Bronchial epithelial cell (primary cell): ENCODE data around the gene CNTN5. TPM values are rescaled to one million over a fixed set of nuclear protein-coding genes. Genes with fewer than 3 reads are reported as not detected.

Experiments used
- DNase-seq: peaks from one replicate; pipeline ENCODE4 v3.0.0-alpha.2; 2010; ENCODE audit warnings: low read depth
- FAIRE-seq: peaks from 2 replicates; lab custom pipeline; 2011; peaks lifted over from hg19 to GRCh38; lab: Jason Lieb, UNC
- H3K27me3 ChIP-seq: 2 replicates; pipeline ENCODE4 v1.5.1; 2011; ENCODE audit warnings: low read length; ENCODE audit not compliant: control insufficient read depth, insufficient read depth
- H3K36me3 ChIP-seq: 2 replicates; pipeline ENCODE4 v1.5.1; 2011; ENCODE audit warnings: low read length; ENCODE audit not compliant: control insufficient read depth, insufficient read depth
- H3K4me3 ChIP-seq: 2 replicates; pipeline ENCODE4 v1.5.1; 2011; ENCODE audit warnings: mild to moderate bottlenecking, low read depth, low read length, control low read depth
- total RNA-seq: library from RNA; depleted of rRNA; stranded (reverse); fragments of >200 nt; gene quantifications from 2 replicates; pipeline ENCODE4 v1.2.1, GENCODE V29; 2014
- TF ChIP-seq, protein P1 (sequence below): IDR thresholded peaks from 2 replicates; pipeline ENCODE4 v1.5.1; 2011; ENCODE audit warnings: mild to moderate bottlenecking, moderate library complexity, low read length, control low read depth, inconsistent platforms; ENCODE audit not compliant: insufficient read depth, severe bottlenecking

The CNTN5 gene
- total RNA-seq, 1 donor from 2014 or later = not detected

DNA sequence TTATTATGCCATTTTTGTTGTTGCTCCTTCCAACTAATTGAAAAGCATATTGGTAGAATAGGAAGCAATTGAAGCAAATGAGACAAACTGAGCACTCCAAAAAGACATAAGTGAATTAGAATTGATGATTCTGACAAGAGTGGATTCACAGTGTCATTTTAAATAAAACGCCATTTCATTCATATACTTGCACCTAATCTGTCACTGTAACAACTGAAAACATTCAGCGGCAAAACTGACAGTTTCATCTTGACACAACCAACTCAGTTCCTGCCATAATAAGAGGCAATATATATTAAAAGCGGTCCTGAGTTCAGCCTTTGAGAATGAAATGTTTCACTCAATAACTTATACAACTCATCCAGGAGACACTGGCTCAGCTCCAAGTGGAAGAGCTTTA is 306.8 kb downstream of the CNTN5 start:
- TF ChIP-seq, protein P1, sequence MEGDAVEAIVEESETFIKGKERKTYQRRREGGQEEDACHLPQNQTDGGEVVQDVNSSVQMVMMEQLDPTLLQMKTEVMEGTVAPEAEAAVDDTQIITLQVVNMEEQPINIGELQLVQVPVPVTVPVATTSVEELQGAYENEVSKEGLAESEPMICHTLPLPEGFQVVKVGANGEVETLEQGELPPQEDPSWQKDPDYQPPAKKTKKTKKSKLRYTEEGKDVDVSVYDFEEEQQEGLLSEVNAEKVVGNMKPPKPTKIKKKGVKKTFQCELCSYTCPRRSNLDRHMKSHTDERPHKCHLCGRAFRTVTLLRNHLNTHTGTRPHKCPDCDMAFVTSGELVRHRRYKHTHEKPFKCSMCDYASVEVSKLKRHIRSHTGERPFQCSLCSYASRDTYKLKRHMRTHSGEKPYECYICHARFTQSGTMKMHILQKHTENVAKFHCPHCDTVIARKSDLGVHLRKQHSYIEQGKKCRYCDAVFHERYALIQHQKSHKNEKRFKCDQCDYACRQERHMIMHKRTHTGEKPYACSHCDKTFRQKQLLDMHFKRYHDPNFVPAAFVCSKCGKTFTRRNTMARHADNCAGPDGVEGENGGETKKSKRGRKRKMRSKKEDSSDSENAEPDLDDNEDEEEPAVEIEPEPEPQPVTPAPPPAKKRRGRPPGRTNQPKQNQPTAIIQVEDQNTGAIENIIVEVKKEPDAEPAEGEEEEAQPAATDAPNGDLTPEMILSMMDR = no peak
- Histone ChIP-seq H3K36me3 (no peaks in the 10 kb centered on the region), H3K27me3 (no peaks in the 10 kb centered on the region), H3K4me3 (no peak overlapping the region)
- DNase-seq = no peak
- no peak for FAIRE-seq

DNA sequence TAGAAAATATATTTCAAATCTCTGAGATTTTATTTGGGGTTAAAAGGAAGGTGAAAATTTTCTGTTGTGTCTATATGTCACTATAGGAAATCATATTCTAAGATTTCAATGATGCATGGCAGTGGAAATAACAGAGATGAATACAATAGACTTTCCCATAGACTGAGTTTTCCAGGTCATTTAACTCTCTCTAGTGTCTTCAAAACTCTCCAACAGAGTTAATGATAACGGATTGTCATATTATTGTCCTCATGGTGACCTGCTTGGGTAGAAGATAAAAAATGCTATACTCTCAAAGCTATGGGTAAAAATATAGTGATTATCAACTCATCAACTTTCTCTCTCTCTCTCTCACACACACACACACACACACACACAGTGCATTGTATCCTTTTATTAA is 312.9 kb downstream of the CNTN5 start:
- no peaks in the 10 kb centered on the region for H3K27me3 ChIP-seq
- H3K36me3 ChIP-seq = no peaks in the 10 kb centered on the region
- DNase-seq (no peak), FAIRE-seq (no peak)
- H3K4me3 ChIP-seq = no peak overlapping the region
- TF ChIP-seq, protein P1 = no peak

DNA sequence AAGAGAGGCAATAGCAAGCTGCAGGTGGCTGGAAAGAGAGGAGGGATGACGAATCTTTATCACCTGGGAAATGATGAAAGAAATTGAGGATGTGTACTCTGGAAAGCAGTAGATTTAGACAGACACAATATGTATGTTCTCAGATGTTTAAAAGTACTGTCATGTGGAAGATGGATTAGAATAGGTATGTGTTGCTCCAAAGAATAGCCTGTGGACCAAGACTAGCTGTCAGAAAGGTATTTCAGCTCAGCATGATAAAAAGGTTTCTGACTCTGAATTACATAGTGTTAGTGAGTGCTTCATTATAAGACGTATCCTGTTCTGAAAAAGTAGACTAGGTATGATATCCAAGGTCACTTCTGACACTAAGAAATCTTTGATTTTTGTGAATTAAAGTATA is 322.4 kb downstream of the CNTN5 start:
- H3K36me3 ChIP-seq = no peaks in the 10 kb centered on the region
- TF ChIP-seq, protein P1 = no peak
- H3K27me3 ChIP-seq = no peaks in the 10 kb centered on the region
- FAIRE-seq = no peak
- no peak for DNase-seq
- no peak overlapping the region for H3K4me3 ChIP-seq

DNA sequence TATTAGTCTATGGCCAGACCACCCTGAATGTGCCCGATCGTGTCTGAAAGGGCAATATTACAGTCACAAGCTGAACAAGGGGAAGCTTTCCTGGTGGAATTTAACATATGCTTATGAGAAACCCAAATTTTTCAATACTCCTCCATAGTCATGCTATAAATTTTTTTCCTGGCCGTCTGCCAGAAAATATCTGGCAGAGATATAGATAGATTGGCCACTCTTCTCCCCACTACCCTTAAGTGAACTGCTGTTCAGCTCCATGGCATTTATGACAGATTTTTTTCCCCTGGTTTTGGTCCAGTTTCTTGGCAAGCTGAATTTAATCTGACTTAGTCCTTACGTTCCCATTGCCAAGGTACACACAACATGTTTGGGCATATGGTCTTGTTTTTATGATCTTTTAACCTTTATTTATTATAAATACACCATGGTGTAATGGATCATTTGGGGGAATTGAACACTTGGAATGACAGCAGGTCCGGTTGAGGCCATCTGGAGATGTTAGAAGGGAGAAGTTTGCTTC is 328.5 kb downstream of the CNTN5 start:
- Histone ChIP-seq H3K27me3 (no peaks in the 10 kb centered on the region), H3K36me3 (no peaks in the 10 kb centered on the region), H3K4me3 (no peak overlapping the region)
- no peak for DNase-seq
- no peak for FAIRE-seq
- TF ChIP-seq, protein P1 = no peak

DNA sequence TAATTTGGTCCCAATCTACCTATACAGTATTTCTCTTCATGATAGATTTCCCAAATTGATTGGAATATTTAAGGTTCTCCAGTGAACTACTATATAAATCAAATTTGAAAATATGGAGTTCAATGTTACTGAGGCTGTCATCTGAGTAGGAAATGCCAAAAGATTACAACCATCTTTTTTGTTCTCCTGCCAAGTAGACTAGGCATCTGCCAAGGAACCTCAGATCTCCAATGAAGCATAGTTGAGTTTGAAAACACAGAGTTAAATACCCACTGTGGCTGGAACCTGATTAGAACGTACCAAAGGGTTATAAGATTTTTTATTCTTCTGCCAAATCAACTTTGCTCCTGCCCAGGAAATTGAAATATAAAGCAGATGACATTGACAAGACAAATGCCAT is 330.9 kb downstream of the CNTN5 start:
- no peak overlapping the region for H3K4me3 ChIP-seq
- TF ChIP-seq, protein P1 = no peak
- H3K27me3 ChIP-seq = no peaks in the 10 kb centered on the region
- FAIRE-seq (no peak), DNase-seq (no peak)
- no peaks in the 10 kb centered on the region for H3K36me3 ChIP-seq

DNA sequence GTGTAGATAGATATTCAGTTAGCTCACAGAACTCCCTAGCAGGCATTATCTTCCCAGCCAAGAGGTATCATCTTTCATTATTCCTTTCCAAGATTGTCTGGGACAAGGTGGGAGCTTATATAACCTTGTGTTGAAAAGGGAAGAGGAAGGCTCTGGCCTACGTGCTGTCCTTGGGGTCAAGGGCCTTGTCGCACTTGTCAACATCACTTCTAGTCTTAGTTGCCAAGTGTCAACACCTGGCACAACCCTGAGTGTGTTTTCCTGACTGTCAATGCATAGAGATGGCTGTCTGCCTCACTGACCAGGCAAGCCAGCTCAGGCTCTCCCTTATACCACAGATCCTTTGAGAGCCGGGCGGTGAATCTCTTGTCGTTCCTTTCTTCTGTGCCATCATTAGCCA is 331.9 kb downstream of the CNTN5 start:
- FAIRE-seq = no peak
- H3K36me3 ChIP-seq = no peaks in the 10 kb centered on the region
- H3K4me3 ChIP-seq = no peak overlapping the region
- no peak for DNase-seq
- TF ChIP-seq, protein P1 = no peak
- H3K27me3 ChIP-seq = no peaks in the 10 kb centered on the region
